CD14-positive monocyte (primary cell): Measurements from ENCODE around the gene CTNNA2. TPM values are rescaled to one million over a fixed set of nuclear protein-coding genes. Genes with fewer than 3 reads are reported as not detected.

ENCODE experiments used
- DNase-seq, 3 donors: peaks; one replicate each; pipeline ENCODE4 v3.0.0-alpha.2; 2011 to 2022
- H2AFZ ChIP-seq: 2 replicates; pipeline ENCODE4 v1.6.0; 2012; ENCODE audit warnings: mild to moderate bottlenecking, low read depth, low read length, inconsistent platforms; ENCODE audit not compliant: insufficient read depth, poor library complexity, severe bottlenecking
- H3K27ac ChIP-seq, 2 donors: 1 replicate in 1 of 2; 2 replicates in 1 of 2; pipeline ENCODE4 v1.5.1; 2012 to 2013; ENCODE audit warnings: low read length in 2 of 2, control low read depth in 1 of 2, inconsistent platforms in 1 of 2, low read depth in 1 of 2, mild to moderate bottlenecking in 1 of 2
- H3K27me3 ChIP-seq, 2 donors: one replicate each; pipeline versions ENCODE4 v1.6.0 to v1.6.1; 2011 to 2013; ENCODE audit warnings: low read length in 2 of 2; ENCODE audit not compliant: control insufficient read depth in 2 of 2, insufficient read depth in 2 of 2
- H3K36me3 ChIP-seq, 2 donors: replicated peaks in 1 of 2; 1 replicate in 1 of 2; 2 replicates in 1 of 2; pipeline versions ENCODE4 v1.5.1 to v1.6.1; 2012 to 2013; ENCODE audit warnings: low read length in 2 of 2, control low read depth in 1 of 2, inconsistent platforms in 1 of 2, mild to moderate bottlenecking in 1 of 2; ENCODE audit not compliant: insufficient read depth in 2 of 2, control insufficient read depth in 1 of 2
- H3K4me1 ChIP-seq, 2 donors: 1 replicate in 1 of 2; 2 replicates in 1 of 2; pipeline versions ENCODE4 v1.5.1 to v1.6.1; 2012 to 2013; ENCODE audit warnings: low read length in 2 of 2, control low read depth in 1 of 2, inconsistent platforms in 1 of 2, mild to moderate bottlenecking in 1 of 2, moderate library complexity in 1 of 2; ENCODE audit not compliant: insufficient read depth in 2 of 2, control insufficient read depth in 1 of 2
- H3K4me2 ChIP-seq: replicated peaks from 2 replicates; pipeline ENCODE3; 2012; ENCODE audit warnings: low read length, moderate library complexity, mild to moderate bottlenecking; ENCODE audit not compliant: poor library complexity, severe bottlenecking; ENCODE audit errors: extremely low read depth
- H3K4me3 ChIP-seq, 3 experiments: fragments of 200-600 bp in 1 of 3; sonication (generic) in 1 of 3; replicated peaks in 1 of 3; 1 replicate in 2 of 3; 2 replicates in 1 of 3; pipeline ENCODE4 v1.5.1; 2011 to 2013; ENCODE audit warnings: low read length in 3 of 3, mild to moderate bottlenecking in 3 of 3, control low read depth in 2 of 3, low read depth in 2 of 3, inconsistent platforms in 1 of 3, moderate library complexity in 1 of 3
- H3K79me2 ChIP-seq: 2 replicates; pipeline ENCODE4 v1.6.0; 2012; ENCODE audit warnings: mild to moderate bottlenecking, control low read depth, inconsistent platforms, low read length, moderate library complexity; ENCODE audit not compliant: insufficient read depth
- H3K9ac ChIP-seq: 2 replicates; pipeline ENCODE4 v1.6.0; 2017; ENCODE audit warnings: low read length, mild to moderate bottlenecking; ENCODE audit not compliant: insufficient read depth, poor library complexity, severe bottlenecking
- H3K9me3 ChIP-seq, 2 donors: replicated peaks in 1 of 2; 1 replicate in 1 of 2; 2 replicates in 1 of 2; pipeline versions ENCODE4 v1.5.1 to v1.6.1; 2012 to 2013; ENCODE audit warnings: low read length in 2 of 2, control low read depth in 1 of 2; ENCODE audit not compliant: control insufficient read depth in 1 of 2, insufficient read depth in 1 of 2
- H4K20me1 ChIP-seq: 2 replicates; pipeline ENCODE4 v1.6.0; 2012; ENCODE audit warnings: mild to moderate bottlenecking, low read length, control low read depth, moderate library complexity; ENCODE audit not compliant: insufficient read depth
- H3K27ac Mint-ChIP-seq, 7 donors: one replicate each; pipeline ENCODE4 v1.8.0; 2020; ENCODE audit warnings: mild to moderate bottlenecking in 7 of 7, mixed read lengths in 7 of 7, moderate library complexity in 6 of 7, inconsistent platforms in 2 of 7
- H3K27me3 Mint-ChIP-seq, 3 donors: one replicate each; pipeline ENCODE4 v1.8.0; 2021 to 2022; ENCODE audit warnings: low read depth in 3 of 3, mild to moderate bottlenecking in 3 of 3, mixed read lengths in 3 of 3, moderate library complexity in 3 of 3, inconsistent platforms in 1 of 3
- H3K36me3 Mint-ChIP-seq, 2 donors: one replicate each; pipeline ENCODE4 v1.8.0; 2020; ENCODE audit warnings: mixed read lengths in 2 of 2, inconsistent platforms in 1 of 2, mild to moderate bottlenecking in 1 of 2
- H3K4me1 Mint-ChIP-seq: one replicate; pipeline ENCODE4 v1.8.0; 2020; ENCODE audit warnings: mild to moderate bottlenecking, mixed read lengths
- H3K4me3 Mint-ChIP-seq, 2 donors: one replicate each; pipeline ENCODE4 v1.8.0; 2020; ENCODE audit warnings: mild to moderate bottlenecking in 2 of 2, mixed read lengths in 2 of 2, moderate library complexity in 1 of 2
- H3K9me3 Mint-ChIP-seq, 7 donors: one replicate each; pipeline ENCODE4 v1.8.0; 2020 to 2022; ENCODE audit warnings: mixed read lengths in 7 of 7, mild to moderate bottlenecking in 6 of 7, moderate library complexity in 6 of 7, inconsistent platforms in 2 of 7
- CTCF ChIP-seq: fragments of 200-600 bp; IDR thresholded peaks from one replicate; pipeline ENCODE4 v1.8.0; 2022; ENCODE audit warnings: antibody characterized with exemption, mild to moderate bottlenecking
- WGBS: methylation state at CpG from one replicate; pipeline ENCODE4 v1.1.5; 2013; ENCODE audit warnings: missing lambda C conversion rate; ENCODE audit not compliant: insufficient coverage; 5-methylcytosine and 5-hydroxymethylcytosine counted together
- intact Hi-C, 2 donors: fragments of 100-400 bp; cut with micrococcal nuclease; formaldehyde crosslinking; loops; one replicate each; pipeline versions ENCODE4 v1.15.0 to v1.15.1; 2023
- polyA plus RNA-seq, 3 donors: library from polyadenylated mRNA; depleted of rRNA in 1 of 3; unstranded in 2 of 3; stranded (reverse) in 1 of 3; fragments of 300-500 nt in 2 of 3; fragments of >200 nt in 1 of 3; fragmentation: Illumina TruSeq in 2 of 3; gene quantifications; 1 replicate in 2 of 3; 2 replicates in 1 of 3; pipeline ENCODE4 v1.2.3, GENCODE V29; 2012 to 2021

Gene CTNNA2
- polyA plus RNA-seq, 3 donors = not detected

GRCh38 chr2:80438686-80439085 lies 925.8 kb downstream of the CTNNA2 start:
- H3K27ac ChIP-seq = no peak overlapping the region
- no CpG with 5 or more reads among the region's 2 CpGs for WGBS
- peaks cover 0 to 16% (median 2%) of the 10 kb centered on the region in 7 donors for H3K9me3 Mint-ChIP-seq

GRCh38 chr2:80454628-80455027 lies 941.8 kb downstream of the CTNNA2 start:
- no peak overlapping the region for H3K27ac Mint-ChIP-seq
- no peaks in the 10 kb centered on the region for H3K36me3 ChIP-seq
- no peak for DNase-seq

More at GRCh38 chr2:80438686-80439085, 925.8 kb downstream of the CTNNA2 start:
- H3K27me3 ChIP-seq = no peaks in the 10 kb centered on the region
- no peak overlapping the region for H3K4me3 ChIP-seq
- Mint-ChIP-seq H3K4me1 (no peaks in the 10 kb centered on the region), H3K27ac (no peak overlapping the region), H3K36me3 (no peaks in the 10 kb centered on the region), H3K4me3 (no peak overlapping the region), H3K27me3 (peaks cover 0 to 2% (median 0%) of the 10 kb centered on the region in 3 donors)
- H3K4me2 ChIP-seq = no peak overlapping the region
- no peaks in the 10 kb centered on the region for H3K4me1 ChIP-seq
- intact Hi-C loops = no loop called here
- H2AFZ ChIP-seq = no peak overlapping the region
- H3K79me2 ChIP-seq = no peaks in the 10 kb centered on the region
- H3K9me3 ChIP-seq = peaks cover 0 to 6% of the 10 kb centered on the region in 2 donors
- no peaks in the 10 kb centered on the region for H4K20me1 ChIP-seq
- DNase-seq = no peak
- no peaks in the 10 kb centered on the region for H3K36me3 ChIP-seq
- no peak for TF ChIP-seq CTCF
- H3K9ac ChIP-seq = no peak overlapping the region

More at GRCh38 chr2:80454628-80455027, 941.8 kb downstream of the CTNNA2 start:
- Histone ChIP-seq H2AFZ (no peak overlapping the region), H3K27me3 (no peaks in the 10 kb centered on the region), H3K4me3 (no peak overlapping the region), H3K79me2 (no peaks in the 10 kb centered on the region), H4K20me1 (no peaks in the 10 kb centered on the region), H3K9ac (no peak overlapping the region), H3K9me3 (peaks cover 6 to 8% of the 10 kb centered on the region in 2 donors), H3K4me2 (no peak overlapping the region), H3K27ac (no peak overlapping the region), H3K4me1 (no peaks in the 10 kb centered on the region)
- H3K36me3 Mint-ChIP-seq = no peaks in the 10 kb centered on the region
- H3K4me1 Mint-ChIP-seq = no peaks in the 10 kb centered on the region
- intact Hi-C loops = no loop called here
- H3K4me3 Mint-ChIP-seq = no peak overlapping the region
- peaks cover 0 to 3% (median 2%) of the 10 kb centered on the region in 3 donors for H3K27me3 Mint-ChIP-seq
- TF ChIP-seq CTCF = no peak
- WGBS = 89% methylated on average over 7 of the region's 7 CpGs
- H3K9me3 Mint-ChIP-seq = peaks cover 2 to 9% (median 3%) of the 10 kb centered on the region in 7 donors
